Measurements from ENCODE around the gene PRX.
"Not testable (repeated sequence)": the region's sequence is repeated elsewhere in the genome, so short reads cannot be mapped to it uniquely, and the experiment has no call there.

Gene PRX

DNA sequence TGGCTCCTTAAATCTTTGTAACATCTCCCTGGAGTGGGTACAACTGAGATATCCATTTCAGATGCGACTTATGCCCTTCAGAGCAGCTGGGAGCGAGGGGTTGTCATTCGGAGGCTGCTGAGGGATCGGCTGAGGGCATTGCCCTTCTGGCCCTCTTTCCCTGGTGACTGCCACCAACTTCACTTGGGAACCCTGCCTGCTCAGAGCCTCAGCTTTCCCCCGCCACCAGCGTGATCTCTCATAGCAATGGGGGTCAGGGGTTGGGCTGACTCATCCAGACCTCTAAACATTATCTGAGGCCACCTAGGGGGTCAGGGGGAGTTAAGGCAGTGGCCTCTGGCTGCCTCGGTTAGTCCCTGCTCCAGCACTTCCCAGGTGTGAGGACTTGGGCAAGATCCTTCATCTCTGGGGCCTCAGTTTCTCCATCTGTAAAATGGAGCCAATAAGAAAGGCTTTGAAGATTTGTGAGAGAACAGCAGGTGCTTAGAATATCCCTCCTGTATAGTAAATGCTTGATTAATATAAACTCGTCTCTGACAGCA lies 1.1 kb downstream of the PRX start:
- DNase-seq = no peak

DNA sequence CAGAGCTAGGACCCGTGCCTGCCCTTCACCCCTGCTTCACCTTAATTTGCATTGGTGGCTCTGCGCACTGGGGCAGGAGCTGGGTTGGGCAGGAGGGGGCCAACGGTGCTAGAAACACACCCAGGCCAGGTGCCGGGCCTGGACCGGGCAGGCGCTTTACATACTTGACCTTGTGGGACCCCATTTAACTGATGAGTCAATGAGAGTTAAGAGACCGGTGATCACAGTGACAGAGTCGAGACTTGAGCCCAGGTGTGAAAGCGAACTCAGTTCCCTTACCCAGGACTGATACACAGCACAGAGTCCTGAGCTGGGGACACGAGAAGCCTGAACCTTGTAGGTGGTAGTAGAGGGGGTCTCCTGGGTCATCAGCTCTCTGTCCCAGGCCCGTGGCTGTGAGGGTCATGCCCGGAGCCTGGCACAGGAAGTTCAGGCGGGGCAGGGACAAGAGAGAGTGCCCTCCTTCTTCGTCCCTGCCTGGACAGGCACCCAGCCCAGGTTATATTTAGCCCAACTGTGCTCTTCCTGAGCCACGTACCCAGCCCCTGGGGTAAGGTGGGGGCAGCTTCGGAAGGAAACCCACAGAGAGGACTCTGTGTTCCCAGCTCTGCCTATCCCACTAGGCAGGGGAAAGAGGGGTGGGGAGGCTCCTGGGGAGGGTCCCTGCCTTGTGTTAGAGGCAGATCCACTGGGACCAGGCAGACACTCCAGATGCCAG lies 1.9 kb downstream of the PRX start:
- DNase-seq = no peak

GRCh38 chr19:40410030-40410389 lies 3.2 kb downstream of the PRX start:
- DNase-seq = no peak

DNA sequence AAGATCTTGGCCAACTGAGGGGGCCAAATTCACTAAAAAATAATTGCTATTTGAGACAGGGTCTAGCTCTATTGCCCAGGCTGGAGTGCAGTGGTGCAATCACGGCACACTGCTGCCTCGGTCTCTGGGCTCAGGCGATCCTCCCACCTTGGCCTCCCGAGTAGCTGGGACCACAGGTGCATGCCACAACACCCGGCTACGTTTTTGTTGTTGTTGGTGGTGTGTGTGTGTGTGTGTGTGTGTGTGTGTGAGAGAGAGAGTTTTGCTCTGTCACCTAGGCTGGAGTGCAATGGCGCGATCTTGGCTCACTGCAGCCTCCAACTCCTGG lies 4.6 kb downstream of the PRX start:
- not testable (repeated sequence) for DNase-seq

DNA sequence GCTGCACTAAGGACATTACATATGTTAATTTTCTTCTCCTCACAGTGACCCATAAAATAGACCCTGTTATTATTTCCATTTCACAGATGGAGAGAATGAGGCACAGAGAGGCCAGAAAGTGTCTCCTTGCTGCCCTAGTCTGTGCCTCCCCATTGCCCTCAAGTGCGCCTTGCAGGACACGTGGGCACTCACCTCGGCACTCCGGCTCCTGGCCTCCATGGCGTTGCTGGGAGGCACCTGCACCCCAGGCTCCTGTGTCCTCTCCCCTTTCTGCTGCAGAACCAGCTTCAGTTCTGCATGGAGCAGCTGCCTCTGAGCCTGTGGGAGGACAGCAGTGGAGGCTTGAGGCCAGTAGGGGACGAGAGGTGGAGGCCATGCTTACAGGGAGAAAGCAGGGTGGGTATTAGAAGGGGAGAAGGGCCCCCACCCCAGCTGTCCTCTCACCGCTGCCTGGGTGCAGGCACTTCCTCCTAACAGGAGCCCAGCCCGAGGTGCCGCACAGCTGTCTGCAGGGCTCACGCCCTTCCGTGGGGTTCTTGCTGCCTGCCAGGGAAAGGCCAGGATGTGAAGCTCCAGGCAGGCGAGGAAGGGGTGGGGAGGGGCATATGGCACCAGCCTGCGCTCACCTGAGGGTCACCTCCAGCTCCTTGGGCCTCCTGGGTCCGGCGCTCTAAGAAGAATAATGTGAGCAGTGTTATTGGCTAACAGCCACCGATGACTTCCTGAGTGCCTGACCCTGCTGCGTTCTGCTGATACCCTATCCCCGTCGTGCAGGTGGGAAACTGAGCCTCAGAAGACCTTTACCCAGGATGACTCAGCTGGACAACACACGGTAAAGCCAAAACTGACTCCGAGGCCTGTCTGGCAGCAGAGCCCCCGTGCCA lies 5.2 kb downstream of the PRX start:
- DNase-seq = no peak

GRCh38 chr19:40403262-40403984 lies 9.8 kb downstream of the PRX start:
- DNase-seq = peak; percentile 63 to 72

DNA sequence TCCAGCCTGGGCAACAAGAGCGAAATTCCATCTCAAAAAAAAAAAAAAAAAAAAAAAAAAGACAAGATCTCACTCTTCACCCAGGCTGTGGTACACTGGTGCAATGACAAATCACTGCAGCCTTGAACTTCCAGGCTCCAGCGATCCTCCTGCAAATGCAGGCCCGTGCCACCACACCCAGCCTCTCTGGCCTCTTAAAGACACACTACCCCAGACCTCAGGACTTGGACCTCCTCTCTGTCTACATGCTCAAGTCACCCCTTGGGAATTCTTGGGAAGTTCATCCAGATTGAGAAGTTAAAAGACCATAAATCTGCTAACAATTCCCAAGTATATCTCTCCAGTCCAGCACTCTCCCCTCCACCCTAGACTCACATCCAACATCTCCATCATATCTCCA lies 12.6 kb downstream of the PRX start:
- DNase-seq = no peak

DNA sequence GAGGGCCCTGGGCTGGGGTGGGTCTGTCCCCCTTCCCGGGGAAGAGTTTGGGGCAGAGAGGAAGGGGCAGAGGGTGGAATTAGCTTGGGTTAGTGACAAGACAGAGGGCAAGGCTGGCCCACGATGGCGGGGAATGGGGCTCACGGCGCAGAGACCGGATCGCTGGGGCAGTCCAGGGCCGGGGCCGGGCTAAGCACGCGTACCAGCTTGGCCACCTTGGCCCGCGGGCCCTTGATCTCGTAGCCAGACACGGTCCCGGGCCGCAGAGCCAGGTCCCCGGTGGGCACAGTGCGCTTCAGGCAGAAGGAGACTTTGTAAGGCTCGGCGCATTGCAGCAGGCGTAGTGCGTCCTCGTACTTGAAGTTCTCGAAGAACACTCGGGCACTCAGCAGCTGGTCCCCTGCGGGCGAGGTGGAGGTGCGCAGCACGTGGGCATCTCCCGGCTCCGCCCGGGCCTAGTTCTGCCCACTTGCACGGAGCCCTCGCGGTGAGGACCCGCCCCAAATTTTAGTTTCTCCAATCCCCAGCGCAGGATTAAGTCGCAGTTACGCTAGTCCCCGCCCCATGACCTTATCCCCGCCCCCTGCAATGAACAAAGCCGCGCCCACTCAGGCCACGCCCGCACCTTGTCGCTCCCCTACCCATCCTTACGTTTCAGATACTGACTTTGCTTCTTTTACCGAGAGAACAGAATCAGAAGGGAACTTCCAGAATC lies 14.6 kb downstream of the PRX start:
- peak; percentile 65 to 66 for DNase-seq

DNA sequence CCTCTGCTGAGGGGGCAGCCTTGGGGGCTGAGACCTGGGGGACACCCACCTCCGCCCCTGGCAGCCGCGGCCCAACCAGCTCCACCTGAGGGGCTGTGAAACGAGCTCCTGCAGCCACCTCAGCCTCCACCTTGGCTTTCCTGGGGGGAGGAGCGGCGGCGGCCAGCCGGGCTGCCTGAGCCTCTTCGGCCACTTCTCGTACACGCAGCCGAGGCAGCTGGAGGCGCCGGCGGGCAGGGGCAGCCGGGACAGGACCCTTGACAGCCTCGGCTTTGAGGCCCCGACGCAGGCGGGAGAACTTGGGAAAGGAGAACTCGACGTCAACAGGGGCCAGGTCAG lies 15.6 kb downstream of the PRX start:
- no peak for DNase-seq

GRCh38 chr19:40396886-40397567 lies 16.2 kb downstream of the PRX start:
- DNase-seq = no peak

DNA sequence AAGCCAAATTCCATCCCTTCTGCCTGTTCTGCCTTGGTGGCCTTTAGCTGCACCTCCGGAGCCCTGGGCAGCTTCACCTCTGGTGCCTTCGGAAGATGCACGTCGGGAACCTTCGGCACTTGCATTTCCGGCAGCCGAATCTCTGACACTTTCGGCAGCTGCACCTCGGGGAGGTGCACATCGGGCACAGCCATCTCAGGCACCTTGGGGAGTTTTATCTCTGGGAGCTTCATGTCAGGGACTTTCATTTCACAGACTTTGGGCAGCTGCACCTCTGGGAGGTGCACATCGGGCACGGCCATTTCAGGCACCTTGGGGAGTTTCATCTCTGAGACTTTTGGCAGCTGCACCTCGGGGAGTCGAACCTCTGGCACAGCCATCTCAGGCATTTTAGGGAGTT lies 17.2 kb downstream of the PRX start:
- no peak for DNase-seq

- no peak for DNase-seq
Observed at GRCh38 chr19:40394816-40395210, 18.4 kb downstream of the PRX start.

- DNase-seq = no peak
Observed at GRCh38 chr19:40393894-40394815, 19.0 kb downstream of the PRX start.

DNA sequence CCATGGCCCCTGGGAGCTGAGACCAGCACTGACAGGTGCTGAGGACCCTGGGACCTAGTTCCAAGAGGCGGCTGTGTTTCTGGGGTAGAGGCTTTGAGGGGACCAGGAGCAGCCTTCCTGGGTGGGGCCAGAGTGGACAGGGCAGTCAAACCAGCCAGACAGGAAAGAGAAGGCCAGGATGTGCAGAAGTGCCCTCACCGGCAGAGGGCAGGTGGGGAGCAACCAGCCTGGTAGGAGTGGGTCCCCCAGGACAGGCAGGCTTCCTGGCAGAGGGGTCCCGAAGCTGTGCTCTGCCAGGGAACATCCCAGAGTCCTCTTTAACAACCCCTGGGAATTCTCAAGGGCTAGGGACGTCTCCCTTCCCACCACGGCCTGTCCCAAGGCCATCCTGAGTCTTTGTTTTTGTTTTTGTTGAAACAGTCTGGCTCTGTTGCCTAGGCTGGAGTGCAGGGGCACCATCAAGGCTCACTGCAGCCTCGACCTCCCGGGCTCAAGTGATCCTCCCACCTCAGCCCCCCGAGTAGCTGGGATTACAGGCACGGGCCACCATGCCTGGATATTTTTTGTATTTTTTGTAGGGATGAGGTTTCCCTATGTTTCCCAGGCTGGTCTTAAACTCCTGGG lies 20.2 kb downstream of the PRX start:
- DNase-seq = no peak

- no peak for DNase-seq
Observed at GRCh38 chr19:40392123-40392522, 21.1 kb downstream of the PRX start.

- no peak for DNase-seq
Observed at GRCh38 chr19:40390084-40390742, 23.0 kb downstream of the PRX start, which contains the start of gene HIPK4. Gene HIPK4 (minus strand): TSS chr19:40390181. CDS start chr19:40389902, 279 bp downstream.

GRCh38 chr19:40389404-40390083 lies 23.6 kb downstream of the PRX start:
- DNase-seq = no peak

DNA sequence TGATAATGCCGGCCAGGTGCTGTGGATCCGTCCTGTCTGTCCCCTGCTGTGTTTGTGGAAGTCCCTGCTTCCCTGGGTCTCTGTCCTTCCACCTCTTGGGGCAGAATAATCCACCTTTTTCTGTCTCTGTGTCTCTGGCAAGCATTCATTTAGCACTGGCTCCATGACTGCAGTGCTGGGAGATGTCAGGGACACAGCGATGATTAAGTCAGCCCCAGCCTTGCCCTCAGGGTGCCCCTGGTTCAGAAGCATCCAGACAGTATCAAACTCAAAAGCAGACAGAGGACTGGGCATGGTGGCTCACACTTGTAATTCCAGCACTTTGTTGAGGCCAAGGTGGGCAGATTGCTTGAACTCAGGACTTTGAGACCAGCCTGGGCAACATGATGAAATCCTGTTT lies 24.7 kb downstream of the PRX start:
- DNase-seq = no peak

DNA sequence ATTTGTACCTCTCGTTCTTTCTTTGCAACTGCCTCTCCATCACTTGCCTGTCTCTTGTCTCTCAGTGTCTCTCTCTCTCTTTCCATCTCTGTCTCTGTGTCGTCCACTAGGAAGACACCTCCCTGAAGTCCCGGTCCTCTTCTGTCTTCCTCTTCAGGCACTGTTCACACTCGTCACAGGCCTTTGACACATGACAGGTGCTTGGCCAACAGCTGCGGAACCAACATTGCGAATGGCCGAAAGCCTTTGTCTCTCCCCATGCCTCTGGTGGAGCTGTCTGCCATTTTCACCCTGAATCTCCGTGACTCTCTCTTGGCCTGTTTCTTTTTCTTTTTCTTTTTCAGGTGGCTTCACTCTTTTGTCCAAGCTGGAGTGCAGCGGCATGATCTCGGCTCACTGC lies 26.0 kb downstream of the PRX start:
- no peak for DNase-seq
